Psoas muscle (tissue), 8 donors: Measurements from ENCODE around the gene PIF1. TPM values are rescaled to one million over a fixed set of nuclear protein-coding genes. Genes with fewer than 3 reads are reported as not detected.
A peak's percentile ranks its signal among the peaks of the same experiment; 100 is the strongest.

Experiments used
- ATAC-seq, 4 donors: fragments of 200-7000 bp; cut with Tn5 transposase; one replicate each; pipeline ENCODE4 v1.9.1; 2020; ENCODE audit warnings: moderate library complexity in 3 of 4, mild to moderate bottlenecking in 2 of 4
- DNase-seq, 2 donors: peaks; one replicate each; pipeline ENCODE4 v3.0.0-alpha.2; 2020
- H3K27ac ChIP-seq: fragments of 200-600 bp; one replicate; pipeline ENCODE4 v1.8.0; 2022
- H3K27me3 ChIP-seq, 3 donors: fragments of 200-600 bp in 1 of 3; one replicate each; pipeline versions ENCODE4 v1.6.1 to v1.8.0; 2013 to 2022; ENCODE audit warnings: low read length in 2 of 3, mild to moderate bottlenecking in 2 of 3, moderate library complexity in 1 of 3; ENCODE audit not compliant: insufficient read depth in 3 of 3
- H3K36me3 ChIP-seq, 2 donors: fragments of 200-600 bp in 1 of 2; one replicate each; pipeline versions ENCODE4 v1.6.1 to v1.8.0; 2013 to 2022; ENCODE audit warnings: low read depth in 1 of 2, mild to moderate bottlenecking in 1 of 2, moderate library complexity in 1 of 2; ENCODE audit not compliant: insufficient read depth in 1 of 2
- H3K4me1 ChIP-seq: fragments of 200-600 bp; one replicate; pipeline ENCODE4 v1.8.0; 2022
- H3K4me3 ChIP-seq: fragments of 200-600 bp; one replicate; pipeline ENCODE4 v1.8.0; 2022; ENCODE audit warnings: mild to moderate bottlenecking
- H3K9me3 ChIP-seq: fragments of 200-600 bp; one replicate; pipeline ENCODE4 v1.8.0; 2022
- WGBS, 3 donors: extraction: QIAGEN DNeasy Blood & Tissue Kit; methylation state at CpG; one replicate each; pipeline versions ENCODE4 v1.1.6 to v1.1.7; 2013; 5-methylcytosine and 5-hydroxymethylcytosine counted together
- intact Hi-C, 2 donors: fragments of 100-400 bp; cut with DNase I; formaldehyde crosslinking; loops; one replicate each; pipeline versions ENCODE4 v1.11.0 to v1.14.2; 2022
- polyA plus RNA-seq, 3 donors: library from polyadenylated mRNA; stranded (reverse); fragments of 200-250 nt; gene quantifications; one replicate each; pipeline ENCODE4 v1.2.3, GENCODE V29; 2013
- total RNA-seq, 4 donors: library from RNA; stranded (reverse); fragmentation: NEBNext Ultra II Directional in 2 of 4; extraction: Animal tissue kit (Norgen Biotek cat#: 25700) in 2 of 4; gene quantifications; one replicate each; pipeline versions ENCODE4 v1.2.1 to v1.2.4, GENCODE V29; 2021 to 2023
- TF ChIP-seq, protein P1 (sequence below): fragments of 200-600 bp; IDR thresholded peaks from one replicate; pipeline ENCODE4 v1.8.0; 2022; ENCODE audit warnings: antibody characterized with exemption
- donor health status: healthy with polysubstance abuse.
- donor health status: DM: no; HTN: no; CAD: no; lungs with moderate emphysema.
- donor health status: Bipolar disorder and iron deficiency.
- donor health status: healthy.
- donor health status: DM: yes; HTN: yes; CAD: no.
- donor health status: DM: no; HTN: no; CAD: no.
- donor health status: DM: no; HTN: no; CAD: no.
- donor health status: DM: yes; HTN: yes; CAD: no.

The PIF1 gene
- total and polyA plus RNA-seq, 7 donors = 0.24 to 0.52 (median 0.36) TPM

DNA sequence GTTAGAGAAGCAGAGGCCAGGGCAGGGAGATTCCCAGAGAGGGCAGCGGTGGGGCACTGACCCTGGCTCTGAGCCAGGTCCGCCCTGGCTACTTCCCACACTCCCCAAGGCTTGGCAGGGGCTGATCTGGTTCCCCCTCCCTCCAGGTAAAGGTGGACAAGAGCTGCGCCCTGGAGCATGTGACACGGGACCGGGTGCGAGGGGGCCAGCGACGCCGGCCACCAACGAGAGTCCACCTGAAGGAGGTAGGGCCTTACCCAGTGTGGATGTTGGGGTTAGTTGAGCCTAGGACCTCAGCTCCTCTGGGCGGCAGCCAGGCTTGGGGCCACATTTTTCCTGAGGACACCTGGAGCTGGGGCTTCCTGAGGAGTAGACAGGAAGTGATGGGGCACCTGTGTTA is 35.9 kb upstream of the PIF1 start:
- Histone ChIP-seq H3K36me3 (peaks cover 0 to 27% of the 10 kb centered on the region in 2 donors), H3K27ac (no peak overlapping the region), H3K9me3 (no peaks in the 10 kb centered on the region), H3K4me1 (peaks cover 13% of the 10 kb centered on the region), H3K27me3 (no peaks in the 10 kb centered on the region), H3K4me3 (no peak overlapping the region)
- ATAC-seq (no peak), DNase-seq (no peak)
- intact Hi-C loops = no loop called here
- TF ChIP-seq, protein P1, sequence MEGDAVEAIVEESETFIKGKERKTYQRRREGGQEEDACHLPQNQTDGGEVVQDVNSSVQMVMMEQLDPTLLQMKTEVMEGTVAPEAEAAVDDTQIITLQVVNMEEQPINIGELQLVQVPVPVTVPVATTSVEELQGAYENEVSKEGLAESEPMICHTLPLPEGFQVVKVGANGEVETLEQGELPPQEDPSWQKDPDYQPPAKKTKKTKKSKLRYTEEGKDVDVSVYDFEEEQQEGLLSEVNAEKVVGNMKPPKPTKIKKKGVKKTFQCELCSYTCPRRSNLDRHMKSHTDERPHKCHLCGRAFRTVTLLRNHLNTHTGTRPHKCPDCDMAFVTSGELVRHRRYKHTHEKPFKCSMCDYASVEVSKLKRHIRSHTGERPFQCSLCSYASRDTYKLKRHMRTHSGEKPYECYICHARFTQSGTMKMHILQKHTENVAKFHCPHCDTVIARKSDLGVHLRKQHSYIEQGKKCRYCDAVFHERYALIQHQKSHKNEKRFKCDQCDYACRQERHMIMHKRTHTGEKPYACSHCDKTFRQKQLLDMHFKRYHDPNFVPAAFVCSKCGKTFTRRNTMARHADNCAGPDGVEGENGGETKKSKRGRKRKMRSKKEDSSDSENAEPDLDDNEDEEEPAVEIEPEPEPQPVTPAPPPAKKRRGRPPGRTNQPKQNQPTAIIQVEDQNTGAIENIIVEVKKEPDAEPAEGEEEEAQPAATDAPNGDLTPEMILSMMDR = no peak
- WGBS, 3 donors = 88 to 94% (median 93%) methylated on average over 11 of the region's 11 CpGs

GRCh38 chr15:64859226-64859625 is 33.8 kb upstream of the PIF1 start:
- Histone ChIP-seq H3K4me3 (no peak overlapping the region), H3K27ac (no peak overlapping the region), H3K36me3 (peaks cover 0 to 27% of the 10 kb centered on the region in 2 donors), H3K9me3 (no peaks in the 10 kb centered on the region), H3K4me1 (peaks cover 13% of the 10 kb centered on the region), H3K27me3 (no peaks in the 10 kb centered on the region)
- DNase-seq (no peak), ATAC-seq (no peak)
- intact Hi-C loops = no loop called here
- 76 to 82% (median 81%) methylated on average over 2 of the region's 2 CpGs for WGBS, 3 donors
- TF ChIP-seq, protein P1 = no peak

DNA sequence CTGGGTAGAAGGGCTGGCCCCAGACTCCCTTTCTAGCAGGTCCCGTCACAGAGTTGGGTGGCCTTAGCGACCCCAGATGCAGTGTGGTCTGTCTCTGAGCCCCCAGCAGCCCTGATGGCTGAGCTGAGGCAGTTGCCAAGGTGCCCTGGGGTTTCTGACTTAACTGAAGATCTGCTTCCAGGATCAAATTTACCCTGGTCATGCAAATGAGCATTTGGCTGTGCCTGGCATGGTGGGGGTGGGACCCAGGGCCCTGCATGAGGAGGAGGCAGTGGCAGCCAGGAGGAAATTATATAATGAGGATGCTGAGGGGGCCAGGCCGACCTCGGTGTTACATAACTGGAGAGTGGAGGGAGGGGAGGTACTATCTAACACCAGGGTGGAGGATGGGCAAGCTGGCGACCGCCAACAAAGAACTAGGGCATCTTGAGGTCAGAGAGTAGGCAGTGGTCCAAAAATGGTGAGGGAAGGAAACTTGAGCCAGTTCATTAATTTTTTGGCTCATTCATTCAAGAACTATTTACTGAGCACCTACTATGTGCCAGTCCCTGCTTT is 32.7 kb upstream of the PIF1 start:
- no peak for DNase-seq
- Histone ChIP-seq H3K27me3 (no peaks in the 10 kb centered on the region), H3K27ac (no peak overlapping the region), H3K4me1 (peaks cover 16% of the 10 kb centered on the region), H3K9me3 (no peaks in the 10 kb centered on the region), H3K36me3 (peaks cover 0 to 32% of the 10 kb centered on the region in 2 donors), H3K4me3 (no peak overlapping the region)
- 36 to 52% (median 41%) methylated on average over 6 of the region's 6 CpGs for WGBS, 3 donors
- intact Hi-C loops = no loop called here
- no peak for ATAC-seq
- TF ChIP-seq, protein P1 = no peak

- 62 to 71% (median 63%) methylated on average over 4 of the region's 4 CpGs for WGBS, 3 donors
- H3K9me3 ChIP-seq = no peaks in the 10 kb centered on the region
- intact Hi-C loops = no loop called here
- H3K27ac ChIP-seq = peak overlapping the region; percentile 58
- peaks cover 16% of the 10 kb centered on the region for H3K4me1 ChIP-seq
- H3K4me3 ChIP-seq = no peak overlapping the region
- no peaks in the 10 kb centered on the region for H3K27me3 ChIP-seq
- peaks cover 0 to 32% of the 10 kb centered on the region in 2 donors for H3K36me3 ChIP-seq
- ATAC-seq (peak in 1 of 4 donors; percentile 36), DNase-seq (no peak)
- TF ChIP-seq, protein P1 = no peak
Observed at GRCh38 chr15:64857421-64857820, 32.0 kb upstream of the PIF1 start.
